Right lobe of liver (tissue), 4 donors: Measurements from ENCODE around the gene PP2D1.

Experiments used
- CTCF ChIP-seq, 4 donors: fragments of 200-600 bp in 3 of 4; fragments of 450-650 bp in 1 of 4; IDR thresholded peaks; one replicate each; pipeline versions ENCODE4 v1.5.1 to v1.8.0; 2016 to 2022; ENCODE audit warnings: antibody characterized with exemption in 4 of 4, mild to moderate bottlenecking in 2 of 4
- POLR2A ChIP-seq: fragments of 450-650 bp; IDR thresholded peaks from one replicate; pipeline ENCODE4 v1.6.1; 2017; ENCODE audit warnings: antibody characterized with exemption, mild to moderate bottlenecking
- donor health status: DM: no; HTN: no; CAD: no.
- donor health status: DM: no; HTN: no; CAD: no.
- donor health status: DM: no; HTN: yes; CAD: no.

GRCh38 chr3:20008646-20009045, 3.4 kb downstream of the PP2D1 start:
- no peak for TF ChIP-seq CTCF (IDR thresholded peaks at IDR 0.05)
- TF ChIP-seq POLR2A: no peak
